Neutrophil (primary cell): ENCODE measurements around the gene OTUD7B.

Experiments
- H3K27ac ChIP-seq: fragments of 200-600 bp; sonication (generic); 2 replicates; pipeline ENCODE4 v1.5.1; 2016; ENCODE audit warnings: mild to moderate bottlenecking, moderate library complexity
- H3K27me3 ChIP-seq: fragments of 200-600 bp; sonication (generic); 2 replicates; pipeline ENCODE4 v1.6.0; 2016; ENCODE audit warnings: mild to moderate bottlenecking
- H3K36me3 ChIP-seq: fragments of 200-600 bp; sonication (generic); 2 replicates; pipeline ENCODE4 v1.5.1; 2017
- H3K4me1 ChIP-seq, 2 experiments: fragments of 200-600 bp in 1 of 2; sonication (generic) in 1 of 2; 1 replicate in 1 of 2; 2 replicates in 1 of 2; pipeline versions ENCODE4 v1.5.1 to v1.6.1; 2013 to 2016; ENCODE audit warnings: low read depth in 1 of 2, low read length in 1 of 2, mild to moderate bottlenecking in 1 of 2, moderate library complexity in 1 of 2; ENCODE audit not compliant: control insufficient read depth in 1 of 2, insufficient read depth in 1 of 2
- H3K4me3 ChIP-seq, 2 experiments: fragments of 200-600 bp in 1 of 2; sonication (generic) in 1 of 2; 1 replicate in 1 of 2; 2 replicates in 1 of 2; pipeline ENCODE4 v1.5.1; 2013 to 2016; ENCODE audit warnings: low read depth in 1 of 2, low read length in 1 of 2, mild to moderate bottlenecking in 1 of 2, moderate library complexity in 1 of 2
- H3K9me3 ChIP-seq: fragments of 200-600 bp; sonication (generic); 2 replicates; pipeline ENCODE4 v1.5.1; 2016
- TF ChIP-seq, protein P1 (sequence below): fragments of 200-600 bp; sonication (generic); IDR thresholded peaks from 2 replicates; pipeline ENCODE4 v1.5.1; 2016; ENCODE audit warnings: antibody characterized with exemption

The OTUD7B gene

DNA sequence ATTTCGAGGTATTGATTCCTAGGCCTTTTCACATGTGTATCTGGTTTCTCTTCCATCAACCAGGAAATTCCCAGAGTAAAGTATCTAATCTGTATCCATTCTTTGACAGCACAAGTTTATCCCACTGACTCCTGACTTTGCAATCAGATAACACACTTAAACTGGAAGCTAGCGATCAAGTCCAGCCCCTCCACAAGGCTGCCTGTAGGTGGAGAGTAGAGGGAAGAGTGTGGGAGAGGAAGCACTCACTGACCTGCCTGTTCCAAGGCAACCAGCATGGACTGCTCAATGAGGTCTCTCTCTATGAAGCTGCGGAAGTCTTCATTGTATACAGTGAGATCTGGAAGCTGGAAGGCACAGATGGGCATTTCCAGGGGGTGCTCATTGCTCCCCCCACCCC is 43.5 kb downstream of the OTUD7B start:
- H3K27me3 ChIP-seq = peaks cover 63% of the 10 kb centered on the region
- no peak overlapping the region for H3K27ac ChIP-seq
- H3K9me3 ChIP-seq = no peaks in the 10 kb centered on the region
- TF ChIP-seq, protein P1, sequence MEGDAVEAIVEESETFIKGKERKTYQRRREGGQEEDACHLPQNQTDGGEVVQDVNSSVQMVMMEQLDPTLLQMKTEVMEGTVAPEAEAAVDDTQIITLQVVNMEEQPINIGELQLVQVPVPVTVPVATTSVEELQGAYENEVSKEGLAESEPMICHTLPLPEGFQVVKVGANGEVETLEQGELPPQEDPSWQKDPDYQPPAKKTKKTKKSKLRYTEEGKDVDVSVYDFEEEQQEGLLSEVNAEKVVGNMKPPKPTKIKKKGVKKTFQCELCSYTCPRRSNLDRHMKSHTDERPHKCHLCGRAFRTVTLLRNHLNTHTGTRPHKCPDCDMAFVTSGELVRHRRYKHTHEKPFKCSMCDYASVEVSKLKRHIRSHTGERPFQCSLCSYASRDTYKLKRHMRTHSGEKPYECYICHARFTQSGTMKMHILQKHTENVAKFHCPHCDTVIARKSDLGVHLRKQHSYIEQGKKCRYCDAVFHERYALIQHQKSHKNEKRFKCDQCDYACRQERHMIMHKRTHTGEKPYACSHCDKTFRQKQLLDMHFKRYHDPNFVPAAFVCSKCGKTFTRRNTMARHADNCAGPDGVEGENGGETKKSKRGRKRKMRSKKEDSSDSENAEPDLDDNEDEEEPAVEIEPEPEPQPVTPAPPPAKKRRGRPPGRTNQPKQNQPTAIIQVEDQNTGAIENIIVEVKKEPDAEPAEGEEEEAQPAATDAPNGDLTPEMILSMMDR = no peak
- peaks cover 3 to 6% of the 10 kb centered on the region in 2 experiments for H3K4me1 ChIP-seq
- no peak overlapping the region for H3K4me3 ChIP-seq
- H3K36me3 ChIP-seq = no peaks in the 10 kb centered on the region

DNA sequence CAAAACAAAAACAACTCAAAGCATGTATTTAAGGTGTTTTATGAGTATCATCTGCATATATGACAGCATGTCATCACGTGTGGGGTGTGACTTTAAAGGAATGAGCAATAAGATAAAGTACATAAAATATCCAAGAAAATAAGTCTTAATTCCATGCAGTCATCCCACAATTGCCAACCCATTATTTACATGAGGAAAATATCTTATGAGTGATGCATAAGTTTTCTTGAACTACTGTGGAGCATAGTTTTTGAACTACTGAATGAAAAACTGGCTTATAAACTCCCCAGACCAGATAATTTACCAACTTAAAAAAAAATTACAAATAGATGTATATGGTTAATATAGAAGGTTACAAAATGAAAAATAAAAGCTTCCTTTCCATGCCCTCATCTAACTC is 44.1 kb downstream of the OTUD7B start:
- Histone ChIP-seq H3K27me3 (peaks cover 63% of the 10 kb centered on the region), H3K4me3 (no peak overlapping the region), H3K9me3 (no peaks in the 10 kb centered on the region), H3K36me3 (no peaks in the 10 kb centered on the region), H3K4me1 (peaks cover 3 to 9% of the 10 kb centered on the region in 2 experiments), H3K27ac (no peak overlapping the region)
- TF ChIP-seq, protein P1 = no peak

DNA sequence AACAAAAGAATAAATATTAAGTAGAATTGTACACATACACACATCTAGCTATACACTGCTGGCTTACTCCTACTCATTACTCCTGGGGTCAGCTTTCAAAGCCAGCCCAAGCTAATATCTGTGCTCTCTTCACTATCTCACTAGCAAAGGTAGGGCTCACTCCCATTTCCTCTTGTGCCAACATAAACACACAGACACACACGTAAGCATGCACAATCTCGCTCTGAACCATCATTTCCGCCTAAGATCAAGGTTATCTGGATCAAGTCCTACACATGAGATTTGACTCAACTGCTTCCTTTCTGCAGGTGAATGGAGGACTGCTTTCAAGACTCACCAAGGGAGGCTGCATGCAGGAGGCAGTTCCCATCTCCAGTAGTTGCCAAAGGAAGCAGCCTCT is 45.1 kb downstream of the OTUD7B start:
- H3K27me3 ChIP-seq = peaks cover 69% of the 10 kb centered on the region
- no peak overlapping the region for H3K4me3 ChIP-seq
- no peak overlapping the region for H3K27ac ChIP-seq
- TF ChIP-seq, protein P1 = no peak
- H3K4me1 ChIP-seq = peaks cover 3 to 9% of the 10 kb centered on the region in 2 experiments
- H3K36me3 ChIP-seq = no peaks in the 10 kb centered on the region
- no peaks in the 10 kb centered on the region for H3K9me3 ChIP-seq

DNA sequence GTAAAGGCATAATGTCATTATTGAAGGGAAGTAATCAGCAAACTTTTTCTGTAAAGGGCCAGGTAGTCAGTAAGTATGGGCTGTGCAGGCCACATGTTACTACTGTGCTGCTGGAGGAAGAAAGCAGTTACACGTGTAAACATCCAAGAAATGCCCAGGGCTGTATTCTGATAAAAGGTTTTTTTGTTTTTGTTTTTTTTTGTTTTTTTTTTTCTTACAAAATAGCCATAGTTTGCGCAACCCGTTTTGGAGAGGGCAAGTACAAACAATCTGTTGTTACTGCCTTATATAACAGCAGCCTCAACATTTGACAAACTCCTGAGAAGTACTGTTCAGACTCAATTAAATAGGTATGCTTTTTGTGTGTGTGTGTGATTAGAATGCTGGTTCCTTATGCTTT is 47.2 kb downstream of the OTUD7B start:
- Histone ChIP-seq H3K27me3 (peaks cover 68% of the 10 kb centered on the region), H3K9me3 (no peaks in the 10 kb centered on the region), H3K36me3 (no peaks in the 10 kb centered on the region), H3K4me1 (peaks cover 3 to 9% of the 10 kb centered on the region in 2 experiments), H3K27ac (no peak overlapping the region), H3K4me3 (no peak overlapping the region)
- TF ChIP-seq, protein P1 = no peak

DNA sequence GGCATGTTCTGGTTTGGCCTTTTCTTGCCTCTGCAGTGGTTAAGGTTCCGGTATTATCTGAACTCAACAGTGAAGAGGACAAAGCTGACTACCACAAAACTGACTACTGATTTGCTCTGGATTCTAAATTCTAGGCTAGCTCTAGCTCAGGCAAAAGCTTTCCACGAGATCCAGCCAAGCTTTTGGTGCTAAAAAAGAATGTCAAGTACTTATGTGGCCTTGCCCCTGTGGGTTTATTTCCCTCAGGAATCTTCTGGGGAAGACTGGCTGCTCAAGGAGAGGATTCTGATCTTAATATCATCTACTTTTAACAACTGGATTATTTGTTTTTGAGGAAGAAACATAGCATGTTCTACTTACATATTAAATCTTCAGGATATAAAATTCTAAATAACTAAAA is 47.8 kb downstream of the OTUD7B start:
- Histone ChIP-seq H3K36me3 (no peaks in the 10 kb centered on the region), H3K9me3 (no peaks in the 10 kb centered on the region), H3K27me3 (peaks cover 68% of the 10 kb centered on the region), H3K27ac (no peak overlapping the region), H3K4me3 (no peak overlapping the region), H3K4me1 (peaks cover 3 to 9% of the 10 kb centered on the region in 2 experiments)
- TF ChIP-seq, protein P1 = no peak
